Activated CD4-positive, alpha-beta T cell treated with anti-CD3 and anti-CD28 coated beads, Interleukin-2, amount 50 U/mL, for 16 hours (primary cell): ENCODE data around the gene LRRC8E.
"Not testable (repeated sequence)": the region's sequence is repeated elsewhere in the genome, so short reads cannot be mapped to it uniquely, and the experiment has no call there.

ENCODE experiments used
- DNase-seq: peaks from one replicate; pipeline ENCODE4 v3.0.0-alpha.2; 2020

Gene LRRC8E

DNA sequence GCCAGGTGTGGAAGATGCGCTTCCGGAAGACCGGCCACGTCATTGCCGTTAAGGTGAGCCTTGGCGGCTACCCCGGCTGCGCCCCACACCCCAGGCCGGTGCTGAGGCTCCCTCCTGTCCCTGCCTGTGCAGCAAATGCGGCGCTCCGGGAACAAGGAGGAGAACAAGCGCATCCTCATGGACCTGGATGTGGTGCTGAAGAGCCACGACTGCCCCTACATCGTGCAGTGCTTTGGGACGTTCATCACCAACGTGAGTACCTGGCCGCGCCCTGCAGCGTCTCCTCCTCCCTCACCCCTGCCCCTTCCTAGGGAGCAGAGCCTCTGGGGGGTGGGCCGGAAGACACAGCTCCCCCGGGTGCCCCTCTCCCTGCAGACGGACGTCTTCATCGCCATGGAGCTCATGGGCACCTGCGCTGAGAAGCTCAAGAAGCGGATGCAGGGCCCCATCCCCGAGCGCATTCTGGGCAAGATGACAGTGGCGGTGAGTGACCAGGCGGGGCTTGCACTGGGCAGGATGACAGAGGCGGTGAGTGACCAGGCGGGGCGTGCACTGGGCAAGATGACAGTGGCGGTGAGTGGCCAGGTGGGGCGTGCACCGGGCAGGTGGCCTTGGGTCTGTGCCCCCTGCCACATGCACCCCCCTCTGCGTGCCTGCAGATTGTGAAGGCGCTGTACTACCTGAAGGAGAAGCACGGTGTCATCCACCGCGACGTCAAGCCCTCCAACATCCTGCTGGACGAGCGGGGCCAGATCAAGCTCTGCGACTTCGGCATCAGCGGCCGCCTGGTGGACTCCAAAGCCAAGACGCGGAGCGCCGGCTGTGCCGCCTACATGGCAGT, 22.2 kb downstream of the LRRC8E start:
- DNase-seq, result no peak

DNA sequence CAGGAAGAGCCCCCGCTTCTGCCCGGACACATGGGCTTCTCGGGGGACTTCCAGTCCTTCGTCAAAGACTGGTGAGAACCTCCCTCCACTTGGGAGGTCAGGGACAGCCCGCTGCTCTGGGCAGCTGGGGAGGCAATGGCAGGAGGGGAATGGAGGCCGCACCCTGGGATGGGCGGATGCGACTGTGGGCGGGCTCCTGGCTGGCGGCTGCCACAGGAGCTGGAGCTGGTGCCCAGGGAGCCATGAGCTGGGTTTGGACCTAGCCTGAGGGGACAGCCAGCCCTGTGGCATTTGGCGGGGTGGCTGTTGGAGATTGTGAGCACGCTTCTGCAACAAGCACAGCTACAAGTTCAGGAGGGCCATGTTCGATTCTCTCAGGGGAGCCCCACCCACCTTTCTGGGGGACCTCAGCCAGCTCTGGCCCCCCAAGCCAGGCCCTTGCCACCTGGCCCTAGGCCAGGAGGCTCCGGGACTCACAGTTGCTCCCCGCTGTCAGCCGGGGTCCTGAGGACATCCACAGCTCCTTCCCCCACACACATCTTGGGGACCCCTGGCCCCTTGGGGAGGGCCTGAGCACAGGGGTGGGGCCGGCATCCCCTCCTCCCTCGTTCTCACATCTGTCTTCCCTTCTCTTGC, 23.3 kb downstream of the LRRC8E start:
- DNase-seq, result no peak

DNA sequence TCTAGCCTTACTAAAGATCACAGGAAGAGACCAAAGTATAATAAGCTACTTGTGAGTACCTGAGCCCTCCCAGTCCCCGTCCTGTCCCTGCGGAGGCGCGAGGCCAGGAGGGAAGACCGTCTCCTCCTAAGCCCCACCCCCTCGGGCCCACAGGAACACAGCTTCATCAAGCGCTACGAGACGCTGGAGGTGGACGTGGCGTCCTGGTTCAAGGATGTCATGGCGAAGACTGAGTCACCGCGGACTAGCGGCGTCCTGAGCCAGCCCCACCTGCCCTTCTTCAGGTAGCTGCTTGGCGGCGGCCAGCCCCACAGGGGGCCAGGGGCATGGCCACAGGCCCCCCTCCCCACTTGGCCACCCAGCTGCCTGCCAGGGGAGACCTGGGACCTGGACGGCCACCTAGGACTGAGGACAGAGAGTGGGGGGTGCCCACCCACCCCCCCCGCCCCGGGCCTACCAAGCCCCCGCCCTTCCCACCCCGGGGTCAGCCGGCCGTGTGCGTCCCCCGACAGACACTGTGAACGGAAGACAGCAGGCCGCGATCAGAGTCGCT, 23.9 kb downstream of the LRRC8E start:
- no peak for DNase-seq

DNA sequence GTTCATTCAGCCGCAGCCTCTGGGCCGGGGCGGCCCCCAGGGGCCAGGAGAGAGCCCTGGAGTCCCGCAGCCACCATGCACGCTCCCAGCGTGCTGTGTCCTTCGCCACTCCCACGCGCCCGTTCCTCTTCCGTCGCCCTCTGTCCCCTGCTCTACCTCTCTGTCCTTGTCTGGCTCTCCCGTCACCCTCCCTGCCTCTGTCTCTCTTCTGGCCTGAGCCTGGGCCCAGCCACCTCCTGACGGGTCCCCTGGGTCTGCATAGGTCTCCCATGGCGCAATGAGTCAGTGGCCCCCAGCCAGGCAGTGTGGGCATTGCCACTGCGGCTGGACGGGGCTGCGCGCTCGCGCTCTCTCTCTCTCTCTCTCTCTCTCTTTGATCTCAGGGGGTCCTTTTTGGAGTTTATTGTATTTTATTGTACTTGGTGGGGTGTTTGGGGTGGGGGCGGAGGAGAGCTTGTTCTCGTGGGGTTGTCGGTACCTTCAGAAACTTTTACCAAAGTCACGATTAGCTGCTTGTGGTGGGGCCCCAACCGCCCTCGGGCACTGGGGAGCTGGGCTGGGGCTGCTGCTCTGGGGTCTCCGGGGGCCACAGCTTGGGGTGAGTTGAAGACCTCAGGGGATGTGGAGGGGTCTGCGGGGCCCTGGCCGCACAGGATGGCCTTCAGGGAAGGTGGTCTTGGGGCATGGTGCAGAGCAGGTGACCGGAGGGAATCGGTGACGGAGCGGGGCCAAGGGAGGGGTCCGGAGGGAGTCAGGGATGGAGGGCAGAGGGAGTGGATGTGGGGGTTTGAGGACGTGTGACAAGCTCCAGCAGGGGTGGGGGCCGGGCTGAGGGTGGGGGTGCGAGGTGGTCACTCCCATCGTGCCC, 24.6 kb downstream of the LRRC8E start:
- DNase-seq, result no peak

DNA sequence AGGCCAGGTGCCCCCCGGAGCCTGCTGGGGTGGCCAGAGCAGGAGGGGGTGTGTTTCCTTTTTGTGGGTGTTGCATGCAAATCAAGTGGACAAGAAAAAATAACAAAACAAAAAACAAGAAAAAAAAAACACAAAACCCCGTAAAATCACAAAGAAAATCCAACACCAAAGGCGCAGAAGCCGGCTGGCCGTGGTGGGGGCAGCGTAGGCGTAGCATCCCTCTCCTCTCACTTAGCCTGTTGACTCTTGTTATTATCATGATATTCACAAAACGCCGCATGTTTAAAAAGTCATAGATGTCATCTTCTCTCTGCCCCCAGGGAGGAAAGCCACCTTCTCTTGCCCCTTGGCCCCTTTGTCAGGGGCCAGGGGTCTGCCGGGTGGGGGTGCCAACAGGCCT, 25.3 kb downstream of the LRRC8E start:
- no peak for DNase-seq

DNA sequence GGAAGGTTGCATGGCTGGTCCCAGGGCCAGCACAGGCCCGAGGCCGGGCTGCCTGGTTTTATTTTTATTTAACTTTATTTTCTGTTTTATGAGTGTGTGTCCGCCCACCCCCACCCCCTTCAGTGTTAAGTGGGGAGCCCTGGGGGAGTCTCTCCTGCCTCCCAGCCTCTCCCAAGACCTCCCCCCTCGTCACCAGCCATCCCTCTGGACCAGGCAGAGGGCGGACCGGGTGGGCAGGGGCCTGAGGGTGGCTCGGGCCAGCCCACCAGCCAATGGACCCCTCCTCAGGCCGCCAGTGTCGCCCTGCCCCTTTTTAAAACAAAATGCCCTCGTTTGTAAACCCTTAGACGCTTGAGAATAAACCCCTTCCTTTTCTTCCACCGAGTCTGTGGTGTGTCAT, 25.8 kb downstream of the LRRC8E start:
- no peak for DNase-seq

DNA sequence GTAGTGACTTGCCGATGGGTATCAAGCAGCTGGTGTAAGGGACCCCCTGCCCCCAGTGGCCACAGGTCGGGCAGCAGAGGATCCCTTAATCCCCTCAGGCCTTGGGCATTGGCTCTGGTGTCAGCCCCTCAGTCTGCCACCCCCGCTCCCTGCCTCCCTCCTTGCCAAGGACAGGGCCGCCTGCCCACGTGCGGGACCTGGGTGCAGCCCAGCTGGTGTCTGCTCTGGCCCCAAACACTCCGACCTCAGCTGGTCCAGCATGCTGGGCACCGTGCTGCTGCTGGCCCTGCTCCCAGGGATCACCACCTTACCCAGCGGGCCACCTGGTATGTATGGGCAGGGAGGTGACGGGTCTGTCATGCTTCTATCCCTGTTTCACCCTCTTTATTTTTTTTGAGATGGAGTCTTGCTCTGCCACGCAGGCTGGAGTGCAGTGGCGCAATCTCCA, 26.3 kb downstream of the LRRC8E start, which contains the start of gene TGFBR3L:
Gene TGFBR3L, plus strand, starts transcription at position 233 of the 448 bp plus-strand sequence.
- DNase-seq, result no peak

DNA sequence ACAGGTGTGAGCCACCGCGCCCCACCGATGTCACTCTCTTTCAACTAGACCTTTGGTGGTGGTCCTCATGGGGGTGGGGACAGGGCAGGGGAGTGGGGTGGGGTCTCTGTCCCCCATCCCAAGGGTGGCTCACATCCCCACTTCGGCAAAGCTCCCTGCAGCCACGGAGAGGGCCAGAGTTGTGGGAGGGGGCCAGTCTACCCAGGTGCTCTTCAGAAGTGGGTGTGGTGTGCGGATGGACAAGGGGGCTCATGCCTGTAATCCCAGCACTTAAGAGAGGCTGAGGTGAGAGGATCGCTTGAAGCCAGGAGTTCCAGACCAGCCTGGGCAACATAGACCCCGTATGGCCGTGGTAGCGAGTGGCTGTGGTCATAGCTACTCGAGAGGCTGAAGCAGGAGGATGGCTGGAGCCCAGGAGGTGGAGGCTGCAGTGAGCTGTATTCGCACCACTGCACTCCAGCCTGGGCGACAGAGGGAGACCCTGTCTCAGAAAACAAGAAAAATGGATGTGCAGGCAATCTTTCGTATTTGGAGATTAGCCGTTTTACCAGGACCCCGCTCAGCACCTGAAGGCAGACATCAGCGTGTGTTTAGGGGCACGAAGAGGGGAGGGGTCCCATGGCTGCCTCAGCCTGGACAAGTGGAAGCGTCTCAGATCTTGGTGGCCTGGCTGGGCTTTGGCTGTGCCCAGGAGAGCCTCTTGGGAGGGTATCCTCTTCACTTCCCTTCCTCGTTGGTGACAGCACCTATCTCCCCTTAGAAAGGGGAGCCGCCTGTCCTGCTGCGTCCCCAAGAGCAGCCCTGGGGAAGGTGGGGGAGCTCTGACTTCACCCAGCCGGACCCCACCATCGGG, 27.2 kb downstream of the LRRC8E start:
- no peak for DNase-seq

DNA sequence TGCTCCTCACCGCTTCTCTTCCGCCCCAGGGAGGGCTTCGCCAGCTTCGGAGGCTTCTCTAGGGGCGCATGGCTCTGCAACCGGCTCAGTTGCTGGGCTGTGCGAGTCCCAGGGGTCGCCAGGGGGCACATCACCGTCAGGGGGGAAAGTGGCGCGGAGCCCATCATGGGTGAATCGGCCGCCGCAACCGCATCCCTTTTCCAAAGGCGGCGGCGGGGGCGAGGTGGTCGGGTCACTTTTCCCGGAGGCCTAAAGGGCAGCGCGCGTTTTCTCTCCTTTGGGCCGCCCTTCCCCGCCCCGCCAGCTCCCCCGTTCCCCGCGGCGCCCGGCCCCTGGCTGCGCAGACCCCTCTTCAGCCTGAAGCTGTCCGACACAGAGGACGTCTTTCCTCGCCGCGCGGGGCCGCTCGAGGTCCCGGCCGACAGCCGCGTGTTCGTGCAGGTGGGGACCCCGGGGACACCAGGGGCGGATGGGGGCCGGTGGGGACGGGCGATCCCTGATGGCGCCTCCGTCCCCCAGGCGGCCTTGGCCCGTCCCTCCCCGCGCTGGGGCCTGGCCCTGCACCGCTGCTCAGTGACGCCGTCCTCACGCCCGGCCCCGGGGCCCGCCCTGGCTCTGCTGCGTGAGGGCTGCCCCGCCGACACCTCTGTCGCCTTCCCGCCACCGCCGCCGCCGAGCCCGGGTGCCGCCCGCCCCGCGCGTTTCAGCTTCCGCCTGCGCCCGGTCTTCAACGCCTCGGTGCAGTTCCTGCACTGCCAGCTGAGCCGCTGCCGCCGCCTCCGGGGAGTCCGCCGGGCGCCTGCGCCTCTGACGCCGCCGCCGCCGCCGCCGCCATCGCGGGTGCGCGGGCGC, 28.0 kb downstream of the LRRC8E start:
- DNase-seq, result peak; percentile 51

DNA sequence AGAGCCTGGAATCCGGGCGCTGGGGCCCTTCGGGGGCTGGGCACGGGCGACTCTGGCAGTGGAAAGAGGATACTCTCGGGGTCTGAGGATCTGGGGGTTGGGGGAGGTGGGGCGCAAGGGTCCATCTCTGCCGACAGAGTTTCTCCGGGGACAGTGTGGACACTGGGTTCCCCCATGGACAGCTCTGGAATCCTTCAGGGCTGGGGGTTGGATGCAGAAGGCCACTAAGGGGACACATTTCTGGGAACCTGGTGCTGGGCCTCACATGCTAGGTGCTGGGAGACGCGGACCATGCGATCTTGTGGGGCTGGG, 28.6 kb downstream of the LRRC8E start:
- DNase-seq, result no peak

DNA sequence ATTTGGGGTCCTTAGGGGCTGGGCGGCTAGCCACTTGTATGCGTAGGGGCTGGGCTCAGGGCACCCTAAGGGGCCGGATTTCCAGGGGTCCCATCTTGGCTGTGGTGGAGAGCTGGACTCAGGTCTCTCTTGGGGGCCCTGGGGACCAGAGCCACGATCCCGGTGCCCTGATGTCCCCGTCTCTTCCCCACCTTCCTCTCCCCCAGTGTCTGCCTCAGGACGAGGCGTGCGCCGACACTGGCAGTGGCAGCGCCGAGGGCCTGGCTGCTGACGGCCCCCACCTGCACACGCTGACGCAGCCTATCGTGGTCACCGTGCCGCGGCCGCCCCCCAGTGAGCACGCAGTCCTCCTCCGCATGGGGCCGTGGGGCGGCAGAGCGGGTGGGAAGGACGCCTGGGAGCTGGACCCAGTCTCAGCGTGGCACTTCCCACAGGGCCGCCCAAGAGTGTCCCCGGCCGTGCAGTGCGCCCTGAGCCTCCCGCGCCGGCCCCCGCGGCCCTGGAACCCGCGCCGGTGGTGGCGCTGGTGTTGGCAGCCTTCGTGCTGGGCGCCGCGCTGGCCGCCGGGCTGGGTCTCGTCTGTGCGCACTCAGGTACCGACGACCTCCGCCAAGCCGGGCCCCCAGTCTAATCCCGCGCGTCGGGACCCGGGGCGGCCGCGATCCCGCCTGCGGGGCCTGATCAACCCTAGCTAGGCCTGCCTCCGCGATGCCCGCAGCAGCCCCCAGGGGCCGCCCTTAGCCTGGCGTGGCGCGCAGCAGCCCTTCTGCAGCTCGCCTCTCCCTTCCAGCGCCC, 29.2 kb downstream of the LRRC8E start:
- peak; percentile 57 for DNase-seq

DNA sequence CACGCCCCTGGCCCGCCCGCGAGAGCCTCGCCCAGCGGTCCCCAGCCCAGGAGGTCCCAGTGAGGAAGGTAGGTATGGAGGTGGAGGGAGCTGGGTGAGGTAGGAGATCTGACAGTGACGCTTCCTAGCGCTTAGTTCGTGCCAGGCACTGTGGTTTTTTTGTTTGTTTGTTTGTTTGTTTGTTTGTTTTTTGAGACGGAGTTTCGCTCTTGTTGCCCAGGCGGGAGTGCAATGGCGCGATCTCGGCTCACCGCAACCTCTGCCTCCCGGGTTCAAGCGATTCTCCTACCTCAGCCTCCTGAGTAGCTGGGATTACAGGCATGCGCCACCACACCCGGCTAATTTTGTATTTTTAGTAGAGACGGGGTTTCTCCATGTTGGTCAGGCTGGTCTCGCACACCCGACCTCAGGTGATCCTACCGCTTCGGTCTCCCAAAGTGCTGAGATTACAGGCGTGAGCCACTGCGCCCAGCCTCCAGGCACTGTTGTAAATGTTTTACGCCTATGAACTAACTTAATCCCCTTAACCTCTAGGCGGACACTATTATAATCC, 29.8 kb downstream of the LRRC8E start:
- not testable (repeated sequence) for DNase-seq

DNA sequence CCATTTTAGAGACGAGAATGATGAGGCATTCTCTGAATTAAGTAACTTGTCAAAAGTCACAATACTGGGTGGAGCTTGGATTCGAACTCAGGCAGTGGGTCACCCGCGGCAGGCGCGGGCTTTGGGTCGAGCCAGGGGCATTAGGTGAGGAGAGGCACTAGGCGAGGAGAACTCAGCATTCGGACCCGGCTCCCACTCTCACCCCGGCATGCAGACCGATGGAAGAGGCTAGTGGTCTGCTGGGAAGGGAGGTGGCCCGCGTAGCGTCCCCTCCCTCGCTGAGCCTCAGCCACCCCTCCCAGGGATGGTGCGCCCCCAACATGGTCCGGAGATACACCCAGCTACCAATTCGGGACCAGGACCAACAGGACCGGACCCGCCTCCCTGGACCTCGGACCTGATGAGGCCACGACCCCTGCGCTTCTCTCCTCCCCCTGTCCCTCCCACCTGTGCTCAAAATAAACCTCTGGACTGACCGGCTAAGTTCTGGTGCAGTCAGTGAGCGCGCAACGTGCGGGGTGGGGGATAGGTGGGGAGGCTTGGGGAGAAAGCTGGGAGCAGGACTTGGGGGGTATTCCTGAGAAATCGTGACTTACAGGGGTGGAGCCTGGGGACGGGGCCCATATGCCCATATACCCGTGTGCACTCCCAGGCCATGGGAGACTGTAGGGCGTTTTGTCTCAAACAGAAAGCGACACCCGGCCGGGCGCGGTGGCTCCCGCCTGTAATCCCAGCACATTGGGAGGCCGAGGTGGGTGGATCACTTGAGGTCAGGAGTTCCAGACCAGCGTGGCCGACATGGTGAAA, 30.5 kb downstream of the LRRC8E start:
- DNase-seq, result no peak

DNA sequence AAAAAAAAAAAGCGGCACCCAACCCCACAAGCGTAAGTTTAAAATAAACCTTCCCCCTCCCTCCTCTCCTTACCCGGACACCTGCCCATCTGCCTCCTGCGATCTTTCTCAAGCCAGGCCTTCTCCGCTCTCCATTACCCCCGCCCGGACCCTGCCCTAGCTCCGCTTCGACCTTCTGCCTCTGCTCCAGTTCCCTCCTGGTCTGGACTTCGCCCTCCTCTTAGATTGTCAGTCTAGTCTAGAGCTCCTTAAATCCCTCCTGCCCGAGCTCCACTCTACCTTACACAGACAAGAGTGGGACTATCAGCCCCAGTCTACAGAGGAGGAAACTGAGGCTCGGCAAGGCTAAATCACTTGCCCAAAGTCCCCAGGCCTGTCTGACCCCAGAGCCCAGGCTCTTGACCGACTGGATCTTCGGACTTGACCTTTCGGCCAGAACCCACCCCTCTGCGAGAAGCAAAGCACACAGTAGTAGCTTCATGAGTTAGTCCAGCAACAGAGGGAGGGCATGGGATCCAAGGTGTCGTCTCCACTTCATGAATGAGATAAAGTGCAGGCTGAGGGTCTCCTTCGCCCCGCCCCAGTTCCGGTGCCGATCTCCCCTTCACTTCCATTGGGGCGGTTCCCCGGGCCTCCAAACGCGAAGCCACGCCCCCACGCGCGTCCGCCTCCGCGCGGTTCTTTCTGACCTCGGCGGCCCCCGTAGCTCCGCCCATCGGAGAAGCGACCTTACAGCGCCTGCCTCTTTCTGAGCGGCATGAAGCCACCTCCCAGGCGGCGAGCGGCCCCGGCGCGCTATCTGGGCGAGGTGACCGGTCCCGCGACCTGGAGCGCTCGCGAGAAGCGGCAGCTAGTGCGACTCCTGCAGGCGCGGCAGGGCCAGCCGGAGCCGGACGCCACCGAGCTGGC, 31.6 kb downstream of the LRRC8E start, which contains the start of gene SNAPC2:
Gene SNAPC2, plus strand, starts transcription at position 729 of the 909 bp plus-strand sequence. Its CDS starts 29 bp downstream, at position 758.
- DNase-seq, result peak; percentile 97

DNA sequence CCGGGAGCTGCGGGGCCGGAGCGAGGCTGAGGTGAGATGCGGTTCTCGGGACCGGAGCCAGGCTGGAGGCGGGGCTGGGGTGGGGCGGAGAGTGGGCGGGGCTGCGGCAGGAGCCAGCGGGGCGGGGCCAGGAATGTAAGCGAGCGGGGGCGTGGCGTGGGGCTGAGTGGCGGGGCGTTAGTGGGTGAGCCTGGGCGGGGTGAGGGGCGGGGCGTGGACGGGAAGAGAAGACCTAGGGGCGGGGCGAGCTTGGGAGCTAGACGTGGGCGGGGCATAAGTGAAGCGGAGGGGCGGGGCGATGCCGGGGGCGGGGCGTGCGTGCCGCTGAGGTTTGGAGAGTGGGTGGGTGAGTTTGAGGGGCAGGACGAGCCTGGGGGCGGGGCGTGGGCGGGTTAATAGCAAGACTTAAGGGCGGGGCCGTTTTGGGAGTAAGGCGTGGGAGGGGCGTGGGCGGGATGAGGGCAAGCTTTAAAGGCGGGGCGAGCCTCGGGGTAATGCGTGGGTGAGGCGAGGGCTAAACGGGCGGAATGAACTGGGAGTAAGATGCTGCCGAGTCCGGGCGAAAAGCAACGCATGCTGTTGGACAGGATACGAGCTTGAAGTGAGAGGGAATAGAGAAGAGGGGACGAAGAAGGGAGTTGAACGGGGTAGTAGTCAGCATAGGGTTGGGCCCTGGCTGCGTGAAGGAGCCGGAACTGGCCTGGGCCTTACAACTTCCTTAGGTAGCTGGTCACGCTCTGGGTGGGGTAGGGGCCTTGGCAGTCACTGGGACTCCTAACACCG, 32.4 kb downstream of the LRRC8E start:
- DNase-seq, result peak; percentile 99

DNA sequence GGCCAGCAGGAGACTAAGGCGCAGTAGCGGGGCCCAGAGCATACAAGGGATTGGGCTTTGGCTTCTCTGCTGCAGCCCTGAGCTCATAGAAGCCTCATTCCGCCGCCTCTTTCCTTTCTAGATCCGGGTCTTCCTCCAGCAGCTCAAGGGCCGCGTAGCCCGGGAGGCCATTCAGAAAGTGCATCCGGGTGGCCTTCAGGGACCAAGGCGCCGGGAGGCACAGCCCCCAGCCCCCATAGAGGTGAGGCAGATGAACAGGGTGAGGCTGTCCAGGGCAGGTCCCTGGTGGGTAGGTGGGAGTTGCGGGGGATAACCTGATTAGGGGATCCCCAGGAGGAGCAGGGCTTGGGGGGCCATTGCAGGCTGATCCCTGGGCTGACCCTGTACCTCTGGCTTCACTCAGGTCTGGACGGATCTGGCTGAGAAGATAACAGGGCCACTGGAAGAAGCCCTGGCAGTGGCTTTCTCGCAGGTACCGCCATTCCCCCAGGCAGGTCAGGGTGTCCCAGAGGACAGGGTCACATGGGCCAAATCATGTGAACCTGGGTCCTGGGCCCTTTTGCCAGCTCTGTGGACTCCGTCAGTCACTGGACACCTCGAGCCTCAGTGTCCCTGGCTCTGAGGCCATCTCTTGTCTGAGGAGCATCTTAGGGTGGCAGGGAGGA, 33.1 kb downstream of the LRRC8E start:
- no peak for DNase-seq
